Breast epithelium (tissue), 4 donors: ENCODE results near the gene FAM117B. TPM values are rescaled to one million over a fixed set of nuclear protein-coding genes. Genes with fewer than 3 reads are reported as not detected.

Experiments
- DNase-seq, 2 donors: peaks; one replicate each; pipeline ENCODE4 v3.0.0-alpha.2; 2019; ENCODE audit warnings: low spot score in 2 of 2
- H3K27ac ChIP-seq, 2 donors: fragments of 200-600 bp; sonication (generic) in 1 of 2; one replicate each; pipeline ENCODE4 v1.5.1; 2016 to 2019; ENCODE audit warnings: mild to moderate bottlenecking in 1 of 2
- H3K27me3 ChIP-seq, 2 donors: fragments of 200-600 bp; sonication (generic) in 1 of 2; one replicate each; pipeline versions ENCODE4 v1.5.1 to v1.6.0; 2017 to 2019; ENCODE audit warnings: control low read depth in 1 of 2, mild to moderate bottlenecking in 1 of 2
- H3K36me3 ChIP-seq: fragments of 200-600 bp; one replicate; pipeline ENCODE4 v1.5.1; 2019
- H3K4me1 ChIP-seq, 2 donors: fragments of 200-600 bp; sonication (generic); one replicate each; pipeline ENCODE4 v1.5.1; 2016 to 2019; ENCODE audit warnings: control low read depth in 1 of 2
- H3K4me3 ChIP-seq, 3 donors: fragments of 200-600 bp; sonication (generic); 1 replicate in 2 of 3; 2 replicates in 1 of 3; pipeline ENCODE4 v1.5.1; 2016 to 2019; ENCODE audit warnings: mild to moderate bottlenecking in 3 of 3, moderate library complexity in 2 of 3
- H3K9me3 ChIP-seq, 2 donors: fragments of 200-600 bp; sonication (generic) in 1 of 2; one replicate each; pipeline ENCODE4 v1.5.1; 2016 to 2019; ENCODE audit warnings: control low read depth in 1 of 2
- CTCF ChIP-seq, 3 donors: fragments of 450-650 bp; IDR thresholded peaks; one replicate each; pipeline ENCODE4 v1.5.1; 2016 to 2017; ENCODE audit warnings: antibody characterized with exemption in 3 of 3, mild to moderate bottlenecking in 3 of 3, moderate library complexity in 3 of 3
- POLR2A ChIP-seq: fragments of 450-650 bp; IDR thresholded peaks from one replicate; pipeline ENCODE4 v1.6.1; 2016; ENCODE audit warnings: antibody characterized with exemption, mild to moderate bottlenecking, moderate library complexity
- POLR2AphosphoS5 ChIP-seq, 3 donors: sonication (generic); formaldehyde crosslinking; IDR thresholded peaks; one replicate each; pipeline ENCODE4 v1.6.1; 2017; ENCODE audit warnings: antibody characterized with exemption in 3 of 3
- intact Hi-C: fragments of 100-400 bp; cut with DNase I; formaldehyde crosslinking; loops from one replicate; pipeline ENCODE4 v1.15.1; 2023; ENCODE audit warnings: low total_unique reads
- total RNA-seq, 3 donors: library from RNA; depleted of rRNA; stranded (reverse); fragments of >200 nt; gene quantifications; one replicate each; pipeline ENCODE4 v1.1.0, GENCODE V29; 2016

FAM117B gene
- 10 to 100 TPM in 2 of 3 donors, 1 to 10 TPM in 1; 9.4 to 13.1 (median 11.9) TPM for total RNA-seq

- no peaks in the 10 kb centered on the region for H3K27me3 ChIP-seq
- peak; percentile 97 to 98 for DNase-seq
- H3K27ac ChIP-seq: peak within 1 kb of the TSS; percentile 87 to 93
- peak within 1 kb of the TSS; percentile 97 to 99 (median 98) for H3K4me3 ChIP-seq
- no peaks in the 10 kb centered on the region for H3K36me3 ChIP-seq
- intact Hi-C loops: no loop called here
- no peaks in the 10 kb centered on the region for H3K4me1 ChIP-seq
- H3K9me3 ChIP-seq: no peaks in the 10 kb centered on the region
- peak; percentile 63 to 79 (median 76) for TF ChIP-seq POLR2AphosphoS5 (IDR thresholded peaks at IDR 0.05)
- TF ChIP-seq POLR2A: no peak
Measured at GRCh38 chr2:202634556-202635427, at the start of gene FAM117B. Gene FAM117B, plus strand, starts transcription at chr2:202634969. Its CDS starts 219 bp downstream, at chr2:202635188.

GRCh38 chr2:202588647-202589581 is 45.9 kb upstream of the FAM117B start:
- intact Hi-C loops: no loop called here
- DNase-seq: peak in 1 of 2 donors; percentile 24

GRCh38 chr2:202589582-202589949 is 45.2 kb upstream of the FAM117B start:
- TF ChIP-seq POLR2A (no peak), POLR2AphosphoS5 (IDR thresholded peaks at IDR 0.05) (no peak), CTCF (IDR thresholded peaks at IDR 0.05) (no peak)
- Histone ChIP-seq H3K27ac (no peak overlapping the region), H3K36me3 (no peaks in the 10 kb centered on the region), H3K9me3 (no peaks in the 10 kb centered on the region), H3K4me3 (no peak overlapping the region), H3K27me3 (no peaks in the 10 kb centered on the region), H3K4me1 (no peaks in the 10 kb centered on the region)
- intact Hi-C loops: no loop called here
- no peak for DNase-seq

More at GRCh38 chr2:202588647-202589581, 45.9 kb upstream of the FAM117B start:
- TF ChIP-seq CTCF (IDR thresholded peaks at IDR 0.05): peak; percentile 78 to 92 (median 89)
- TF ChIP-seq POLR2A: no peak
- no peaks in the 10 kb centered on the region for H3K9me3 ChIP-seq
- H3K4me3 ChIP-seq: peak overlapping the region; percentile 7 to 57 (median 11)
- no peaks in the 10 kb centered on the region for H3K4me1 ChIP-seq
- no peaks in the 10 kb centered on the region for H3K27me3 ChIP-seq
- H3K36me3 ChIP-seq: no peaks in the 10 kb centered on the region
- no peak overlapping the region for H3K27ac ChIP-seq

GRCh38 chr2:202592566-202592965 is 42.2 kb upstream of the FAM117B start:
- DNase-seq: no peak
- no peak for TF ChIP-seq CTCF (IDR thresholded peaks at IDR 0.05)
- TF ChIP-seq POLR2AphosphoS5 (IDR thresholded peaks at IDR 0.05): no peak
- no peak for TF ChIP-seq POLR2A
- H3K4me1 ChIP-seq: no peaks in the 10 kb centered on the region
- no peaks in the 10 kb centered on the region for H3K9me3 ChIP-seq
- no peaks in the 10 kb centered on the region for H3K36me3 ChIP-seq
- intact Hi-C loops: no loop called here
- H3K27me3 ChIP-seq: no peaks in the 10 kb centered on the region
- H3K4me3 ChIP-seq: no peak overlapping the region
- H3K27ac ChIP-seq: no peak overlapping the region

- Histone ChIP-seq H3K4me3 (no peak overlapping the region), H3K4me1 (no peaks in the 10 kb centered on the region), H3K27ac (no peak overlapping the region), H3K9me3 (no peaks in the 10 kb centered on the region), H3K27me3 (no peaks in the 10 kb centered on the region), H3K36me3 (no peaks in the 10 kb centered on the region)
- intact Hi-C loops: no loop called here
- DNase-seq: no peak
- no peak for TF ChIP-seq POLR2AphosphoS5 (IDR thresholded peaks at IDR 0.05)
- no peak for TF ChIP-seq CTCF (IDR thresholded peaks at IDR 0.05)
- no peak for TF ChIP-seq POLR2A
Measured at GRCh38 chr2:202599105-202599504, 35.7 kb upstream of the FAM117B start.
